Measurements from ENCODE around the gene L1CAM. TPM values are rescaled to one million over a fixed set of nuclear protein-coding genes. Genes with fewer than 3 reads are reported as not detected.

L1CAM gene
- total and polyA plus RNA-seq, 9 of the 15 experiments (the other 6 are each of a cell fraction or from before 2014, with no cell fraction given), result 0.09 to 0.86 (median 0.26) TPM; not detected in 3

GRCh38 chrX:153925739-153926551, 40.0 kb upstream of the L1CAM start, which contains the start of gene ARHGAP4 (continued):
- TF ChIP-seq RBBP5 (IDR thresholded peaks at IDR 0.05; ENCODE audit: borderline replicate concordance, insufficient read depth, low read length, poor library complexity, severe bottlenecking), result no peak
- 0 out of 2 replicates have a peak, but pooled peaks have one; percentile 29 for TF ChIP-seq THRAP3 (IDR thresholded peaks at IDR 0.05; ENCODE audit: borderline replicate concordance)
- no peak for TF ChIP-seq NR3C1 (CRISPR knock-in tag; IDR thresholded peaks at IDR 0.05)
- TF ChIP-seq GTF2B (IDR thresholded peaks at IDR 0.05; ENCODE audit: extremely low read depth, insufficient read length), result no peak
- no peak for TF ChIP-seq ZNF140 (CRISPR knock-in tag; IDR thresholded peaks at IDR 0.05)
- no peak for TF ChIP-seq THRA (IDR thresholded peaks at IDR 0.05)
- TF ChIP-seq THAP7 (CRISPR knock-in tag; IDR thresholded peaks at IDR 0.05), result no peak
- TF ChIP-seq ZNF324 (CRISPR knock-in tag; IDR thresholded peaks at IDR 0.05), result no peak
- no peak for TF ChIP-seq JUN (IDR thresholded peaks at IDR 0.05; ENCODE audit: borderline replicate concordance, low read depth, low read length)
- no peak for TF ChIP-seq JUN (CRISPR knock-in tag; IDR thresholded peaks at IDR 0.05; ENCODE audit: borderline replicate concordance)
- TF ChIP-seq CEBPG (CRISPR knock-in tag; IDR thresholded peaks at IDR 0.05), result no peak
- no peak for TF ChIP-seq CEBPG (tag; conservative IDR thresholded peaks at IDR 0.05 in 1 of 2, IDR thresholded peaks at IDR 0.05 in 1 of 2)
- no peak for TF ChIP-seq ZNF444 (CRISPR knock-in tag; IDR thresholded peaks at IDR 0.05)
- TF ChIP-seq GABPB2 (CRISPR knock-in tag; conservative IDR thresholded peaks at IDR 0.05), result no peak
- TF ChIP-seq IRF9 (tag; IDR thresholded peaks at IDR 0.05), result no peak
- no peak for TF ChIP-seq FOXJ2 (tag; IDR thresholded peaks at IDR 0.05)
- no peak for TF ChIP-seq FOXA3 (CRISPR knock-in tag; conservative IDR thresholded peaks at IDR 0.05 in 1 of 2, IDR thresholded peaks at IDR 0.05 in 1 of 2)
- TF ChIP-seq SIN3A (IDR thresholded peaks at IDR 0.05; ENCODE audit: borderline replicate concordance in 2 of 2, control insufficient read depth in 1 of 2, low read depth in 2 of 2, low read length in 2 of 2), result peak in 1 of 2 experiments; percentile 69; a peak in 2 of 4 replicates
- TF ChIP-seq ZNF584 (CRISPR knock-in tag; IDR thresholded peaks at IDR 0.05; ENCODE audit: low read depth), result no peak
- TF ChIP-seq HMG20A (CRISPR knock-in tag; conservative IDR thresholded peaks at IDR 0.05), result no peak
- TF ChIP-seq PRMT5 (CRISPR knock-in tag; IDR thresholded peaks at IDR 0.05), result no peak
- no peak for TF ChIP-seq ZNF174 (CRISPR knock-in tag; IDR thresholded peaks at IDR 0.05)
- peak; percentile 58; the same call in 1 of the 2 replicates for TF ChIP-seq DMBX1 (CRISPR knock-in tag; IDR thresholded peaks at IDR 0.05; ENCODE audit: borderline replicate concordance)
- no peak for TF ChIP-seq ZNF263 (CRISPR knock-in tag; IDR thresholded peaks at IDR 0.05; ENCODE audit: borderline replicate concordance)

All from K562 (cell line).